HCT116 (cell line): Measurements from ENCODE around the gene C19orf38. TPM values are rescaled to one million over a fixed set of nuclear protein-coding genes. Genes with fewer than 3 reads are reported as not detected.

ENCODE experiments used
- ATAC-seq: fragments of 200-7000 bp; cut with Tn5 transposase; 2 replicates; pipeline ENCODE4 v1.9.1; 2020; ENCODE audit warnings: mild to moderate bottlenecking, moderate library complexity
- BruUV-seq: library from RNA; stranded (reverse); fragments of 400-500 nt; replicated peaks from 2 replicates; lab custom pipeline; 2021; lab: Mats Ljungman, UMichigan
- CTCF ChIA-PET: fragments of 300-600 bp; sonication (Branson Sonifier 250); formaldehyde crosslinking; loops from one replicate; lab custom pipeline; 2021; ENCODE audit warnings: antibody characterized with exemption; lab: Charles Lee
- POLR2A ChIA-PET: fragments of 300-600, 350-600 bp; sonication (Branson Sonifier 250); formaldehyde crosslinking; loops from one replicate; lab custom pipeline; 2021; ENCODE audit warnings: antibody characterized with exemption; lab: Charles Lee
- RAD21 ChIA-PET, 2 experiments: fragments of 300-600 bp; sonication (Branson Sonifier 250); formaldehyde crosslinking; loops; one replicate each; lab custom pipeline; 2023; ENCODE audit warnings: low total read pairs in 2 of 2; ENCODE audit not compliant: uncharacterized antibody in 2 of 2, unreplicated experiment in 2 of 2, low non-redundant PET in 1 of 2; lab: Charles Lee
- DNase-seq: peaks from one replicate; pipeline ENCODE4 v3.0.0-alpha.2; 2010; ENCODE audit warnings: low read depth, low spot score
- H2AFZ ChIP-seq: fragments of 200-600 bp; shearing (Covaris generic), sonication (generic); 2 replicates; pipeline ENCODE4 v1.6.1; 2017; ENCODE audit warnings: low read depth, mixed run types, mixed read lengths, antibody characterized with exemption, low read length; ENCODE audit not compliant: poor library complexity, severe bottlenecking
- H3K27ac ChIP-seq: 2 replicates; pipeline ENCODE4 v1.5.1; 2012; ENCODE audit warnings: low read depth, low read length
- H3K27me3 ChIP-seq: fragments of 200-600 bp; sonication (generic); 2 replicates; pipeline ENCODE4 v1.6.1; 2016; ENCODE audit warnings: mixed run types, low read length, mixed read lengths; ENCODE audit not compliant: insufficient read depth
- H3K36me3 ChIP-seq, 2 experiments: fragments of 200-500 bp in 1 of 2; fragments of 200-600 bp in 1 of 2; sonication (Bioruptor generic) in 1 of 2; sonication (generic) in 1 of 2; 2 replicates each; pipeline versions ENCODE4 v1.5.1 to v1.6.1; 2014 to 2016; ENCODE audit warnings: low read length in 2 of 2, inconsistent platforms in 1 of 2, mixed read lengths in 1 of 2, mixed run types in 1 of 2; ENCODE audit not compliant: insufficient read depth in 2 of 2, control insufficient read depth in 1 of 2
- H3K4me1 ChIP-seq, 2 experiments: fragments of 200-600 bp in 1 of 2; sonication (generic) in 1 of 2; 2 replicates each; pipeline versions ENCODE4 v1.5.1 to v1.6.1; 2012 to 2017; ENCODE audit warnings: low read length in 2 of 2, inconsistent platforms in 1 of 2, mild to moderate bottlenecking in 1 of 2, mixed read lengths in 1 of 2, mixed run types in 1 of 2, moderate library complexity in 1 of 2; ENCODE audit not compliant: insufficient read depth in 2 of 2, control insufficient read depth in 1 of 2
- H3K4me2 ChIP-seq: fragments of 200-600 bp; sonication (generic); 2 replicates; pipeline ENCODE4 v1.6.1; 2017; ENCODE audit warnings: mixed run types, low read length, mixed read lengths
- H3K4me3 ChIP-seq, 2 experiments: fragments of 200-600 bp in 1 of 2; sonication (generic) in 1 of 2; replicated peaks in 1 of 2; 2 replicates each; pipeline ENCODE4 v1.5.1; 2011 to 2016; ENCODE audit warnings: low read length in 2 of 2, control low read depth in 1 of 2, low read depth in 1 of 2, mild to moderate bottlenecking in 1 of 2, mixed read lengths in 1 of 2, mixed run types in 1 of 2
- H3K79me2 ChIP-seq: fragments of 200-600 bp; sonication (generic); 2 replicates; pipeline ENCODE4 v1.6.1; 2017; ENCODE audit warnings: mild to moderate bottlenecking, mixed run types, low read length, moderate library complexity, mixed read lengths; ENCODE audit not compliant: insufficient read depth
- H3K9ac ChIP-seq: fragments of 200-600 bp; sonication (generic); 2 replicates; pipeline ENCODE4 v1.6.1; 2016; ENCODE audit warnings: low read length, mixed read lengths
- H3K9me2 ChIP-seq: fragments of 200-600 bp; sonication (generic), shearing (Covaris generic); 2 replicates; pipeline ENCODE4 v1.6.1; 2017; ENCODE audit warnings: mixed run types, mild to moderate bottlenecking, moderate library complexity; ENCODE audit not compliant: insufficient read depth
- H3K9me3 ChIP-seq, 2 experiments: fragments of 200-500 bp in 1 of 2; fragments of 200-600 bp in 1 of 2; sonication (Bioruptor generic) in 1 of 2; sonication (generic) in 1 of 2; 2 replicates each; pipeline ENCODE4 v1.6.1; 2014 to 2017; ENCODE audit warnings: low read length in 2 of 2, mixed read lengths in 2 of 2, inconsistent platforms in 1 of 2, low read depth in 1 of 2, mild to moderate bottlenecking in 1 of 2, mixed run types in 1 of 2, moderate library complexity in 1 of 2; ENCODE audit not compliant: control insufficient read depth in 1 of 2, insufficient read depth in 1 of 2
- H4K20me1 ChIP-seq: fragments of 200-600 bp; sonication (generic), shearing (Covaris generic); 2 replicates; pipeline ENCODE4 v1.6.1; 2017; ENCODE audit warnings: mixed run types, mild to moderate bottlenecking, moderate library complexity; ENCODE audit not compliant: insufficient read depth
- CBX3 ChIP-seq: IDR thresholded peaks from 2 replicates; pipeline ENCODE4 v1.6.1; 2012; ENCODE audit warnings: low read depth
- CEBPB ChIP-seq: IDR thresholded peaks from 2 replicates; pipeline ENCODE4 v1.6.1; 2012; ENCODE audit warnings: low read depth
- MAX ChIP-seq: IDR thresholded peaks from 2 replicates; pipeline ENCODE4 v1.6.1; 2012
- REST ChIP-seq: IDR thresholded peaks from 2 replicates; pipeline ENCODE4 v1.6.1; 2012; ENCODE audit warnings: low read depth
- ZFX ChIP-seq: fragments of 450-650 bp; IDR thresholded peaks from 2 replicates; pipeline ENCODE4 v1.6.1; 2017
- intact Hi-C: fragments of 100-400 bp; cut with micrococcal nuclease; formaldehyde crosslinking; loops from 2 replicates; pipeline ENCODE4 v1.10.0; 2022
- total RNA-seq: library from RNA; stranded (reverse); gene quantifications from one replicate; pipeline ENCODE4 v1.2.1, GENCODE V29; 2021; ENCODE audit not compliant: unreplicated experiment
- TF ChIP-seq, protein P1 (sequence below): IDR thresholded peaks from 2 replicates; pipeline ENCODE4 v1.6.1; 2011; ENCODE audit warnings: mild to moderate bottlenecking, low read length, moderate library complexity; ENCODE audit not compliant: insufficient replicate concordance; ENCODE audit errors: extremely low read depth

Gene C19orf38
- total RNA-seq, 1 experiment from 2014 or later, result 0.74 TPM

GRCh38 chr19:10912619-10913018 lies 64.4 kb downstream of the C19orf38 start:
- no peak for DNase-seq
- Histone ChIP-seq H3K27ac (no peak overlapping the region), H3K4me1 (peaks cover 0 to 14% of the 10 kb centered on the region in 2 experiments; a peak in 2 of 4 replicates), H3K4me2 (no peak overlapping the region), H3K9me3 (no peaks in the 10 kb centered on the region), H4K20me1 (no peaks in the 10 kb centered on the region), H3K9me2 (no peaks in the 10 kb centered on the region), H3K36me3 (peaks cover 25 to 26% of the 10 kb centered on the region in 2 experiments), H3K4me3 (no peak overlapping the region), H2AFZ (no peak overlapping the region), H3K9ac (no peak overlapping the region), H3K27me3 (no peaks in the 10 kb centered on the region), H3K79me2 (no peaks in the 10 kb centered on the region; the same call in 1 of the 2 replicates)
- intact Hi-C loops, result no loop called here
- no peak for ATAC-seq
- TF ChIP-seq MAX, result no peak
- no peak for TF ChIP-seq CBX3
- TF ChIP-seq REST, result no peak
- TF ChIP-seq CEBPB, result no peak
- TF ChIP-seq, protein P1, sequence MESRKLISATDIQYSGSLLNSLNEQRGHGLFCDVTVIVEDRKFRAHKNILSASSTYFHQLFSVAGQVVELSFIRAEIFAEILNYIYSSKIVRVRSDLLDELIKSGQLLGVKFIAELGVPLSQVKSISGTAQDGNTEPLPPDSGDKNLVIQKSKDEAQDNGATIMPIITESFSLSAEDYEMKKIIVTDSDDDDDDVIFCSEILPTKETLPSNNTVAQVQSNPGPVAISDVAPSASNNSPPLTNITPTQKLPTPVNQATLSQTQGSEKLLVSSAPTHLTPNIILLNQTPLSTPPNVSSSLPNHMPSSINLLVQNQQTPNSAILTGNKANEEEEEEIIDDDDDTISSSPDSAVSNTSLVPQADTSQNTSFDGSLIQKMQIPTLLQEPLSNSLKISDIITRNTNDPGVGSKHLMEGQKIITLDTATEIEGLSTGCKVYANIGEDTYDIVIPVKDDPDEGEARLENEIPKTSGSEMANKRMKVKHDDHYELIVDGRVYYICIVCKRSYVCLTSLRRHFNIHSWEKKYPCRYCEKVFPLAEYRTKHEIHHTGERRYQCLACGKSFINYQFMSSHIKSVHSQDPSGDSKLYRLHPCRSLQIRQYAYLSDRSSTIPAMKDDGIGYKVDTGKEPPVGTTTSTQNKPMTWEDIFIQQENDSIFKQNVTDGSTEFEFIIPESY, result no peak
- TF ChIP-seq ZFX, result no peak
- no TSS peak for BruUV-seq
- ChIA-PET RAD21 (interaction anchor here in 1 of 2 experiments (0.6 kb wide), 1 partner anchor 182 kb away, joined by 3 read pairs; no protein-coding TSS in a partner anchor), CTCF (no interaction called here), POLR2A (no interaction called here)
